Neural progenitor cell (in vitro differentiated cells): ENCODE measurements around the gene FBN3. TPM values are rescaled to one million over a fixed set of nuclear protein-coding genes. Genes with fewer than 3 reads are reported as not detected.
"Not testable (repeated sequence)": the region's sequence is repeated elsewhere in the genome, so short reads cannot be mapped to it uniquely, and the experiment has no call there.

Experiments used
- DNase-seq: peaks from one replicate; pipeline ENCODE4 v3.0.0-alpha.2; 2016; ENCODE audit warnings: low spot score
- H2AFZ ChIP-seq: fragments of 200-600 bp; sonication (generic); replicated peaks from 2 replicates; pipeline ENCODE4 v1.6.1; 2016; ENCODE audit warnings: antibody characterized with exemption
- H3F3A ChIP-seq: fragments of 200-600 bp; sonication (generic); 2 replicates; pipeline ENCODE4 v1.6.1; 2016; ENCODE audit warnings: antibody characterized with exemption, low read depth
- H3K27ac ChIP-seq: fragments of 200-600 bp; sonication (generic); 2 replicates; pipeline ENCODE4 v1.5.1; 2016; ENCODE audit warnings: mild to moderate bottlenecking
- H3K27me3 ChIP-seq: fragments of 200-600 bp; sonication (generic); 2 replicates; pipeline ENCODE4 v1.6.1; 2016; ENCODE audit warnings: mild to moderate bottlenecking, moderate library complexity
- H3K36me3 ChIP-seq: fragments of 200-600 bp; sonication (generic); 2 replicates; pipeline ENCODE4 v1.5.1; 2016
- H3K4me1 ChIP-seq: fragments of 200-600 bp; sonication (generic); 2 replicates; pipeline ENCODE4 v1.6.1; 2016; ENCODE audit warnings: mixed run types
- H3K4me2 ChIP-seq: fragments of 200-600 bp; sonication (generic); 2 replicates; pipeline ENCODE4 v1.6.1; 2016
- H3K4me3 ChIP-seq: fragments of 200-600 bp; sonication (generic); 2 replicates; pipeline ENCODE4 v1.5.1; 2016
- H3K79me2 ChIP-seq: fragments of 200-600 bp; sonication (generic); 2 replicates; pipeline ENCODE4 v1.6.1; 2016; ENCODE audit warnings: low read depth
- H3K9ac ChIP-seq: fragments of 200-600 bp; sonication (generic); 2 replicates; pipeline ENCODE4 v1.6.1; 2016
- H3K9me3 ChIP-seq: fragments of 200-600 bp; sonication (generic); 2 replicates; pipeline ENCODE4 v1.5.1; 2016; ENCODE audit warnings: low read depth
- H4K20me1 ChIP-seq: fragments of 200-600 bp; sonication (generic); 2 replicates; pipeline ENCODE4 v1.6.1; 2016; ENCODE audit warnings: low read depth
- H3K27ac Mint-ChIP-seq: 3 replicates; pipeline ENCODE4 v1.8.0; 2021; ENCODE audit warnings: mixed read lengths
- H3K27me3 Mint-ChIP-seq: 2 replicates; pipeline ENCODE4 v1.8.0; 2022; ENCODE audit warnings: low read depth, mild to moderate bottlenecking, inconsistent platforms, moderate library complexity, mixed read lengths; ENCODE audit not compliant: insufficient read depth
- H3K36me3 Mint-ChIP-seq: 3 replicates; pipeline ENCODE4 v1.8.0; 2021; ENCODE audit warnings: mixed read lengths
- H3K4me1 Mint-ChIP-seq: 3 replicates; pipeline ENCODE4 v1.8.0; 2021; ENCODE audit warnings: mixed read lengths
- H3K4me3 Mint-ChIP-seq: 3 replicates; pipeline ENCODE4 v1.8.0; 2021; ENCODE audit warnings: mild to moderate bottlenecking, moderate library complexity, mixed read lengths
- H3K9me3 Mint-ChIP-seq: 3 replicates; pipeline ENCODE4 v1.8.0; 2020; ENCODE audit warnings: mixed read lengths
- CTCF ChIP-seq: fragments of 200-600 bp; sonication (generic); IDR thresholded peaks from 2 replicates; pipeline ENCODE4 v1.5.1; 2017; ENCODE audit warnings: antibody characterized with exemption, mild to moderate bottlenecking
- EZH2 ChIP-seq: fragments of 200-600 bp; sonication (generic); IDR thresholded peaks from 2 replicates; pipeline ENCODE4 v1.6.1; 2017; ENCODE audit warnings: antibody characterized with exemption, mild to moderate bottlenecking, moderate library complexity
- EZH2phosphoT487 ChIP-seq: fragments of 200-600 bp; sonication (generic); IDR thresholded peaks from 2 replicates; pipeline ENCODE4 v1.6.1; 2017; ENCODE audit warnings: antibody characterized with exemption
- total RNA-seq: library from RNA; depleted of rRNA; stranded (reverse); fragments of >200 nt; gene quantifications from 2 replicates; pipeline ENCODE4 v1.2.3, GENCODE V29; 2015; ENCODE audit warnings: low replicate concordance

The FBN3 gene
- total RNA-seq, 1 donor from 2014 or later = 23.0 TPM

- not testable (repeated sequence) for H3K4me1 ChIP-seq
Observed at GRCh38 chr19:8154014-8154413, 4.6 kb upstream of the FBN3 start.

GRCh38 chr19:8151767-8152035 lies 2.3 kb upstream of the FBN3 start:
- Mint-ChIP-seq H3K4me3 (no peak overlapping the region), H3K27ac (no peak overlapping the region), H3K36me3 (no peaks in the 10 kb centered on the region), H3K4me1 (peaks cover 18% of the 10 kb centered on the region), H3K9me3 (no peaks in the 10 kb centered on the region), H3K27me3 (peaks cover 14% of the 10 kb centered on the region)
- no peaks in the 10 kb centered on the region for H3K9me3 ChIP-seq
- no peaks in the 10 kb centered on the region for H3K36me3 ChIP-seq
- no peak overlapping the region for H3K9ac ChIP-seq
- peaks cover 15% of the 10 kb centered on the region for H3K79me2 ChIP-seq
- H3K27me3 ChIP-seq = no peaks in the 10 kb centered on the region
- H4K20me1 ChIP-seq = peaks cover 2% of the 10 kb centered on the region
- TF ChIP-seq EZH2 (no peak), CTCF (no peak), EZH2phosphoT487 (no peak)
- H3K4me3 ChIP-seq = no peak overlapping the region
- H3K4me2 ChIP-seq = no peak overlapping the region
- H2AFZ ChIP-seq = no peak overlapping the region
- H3F3A ChIP-seq = peaks cover 20% of the 10 kb centered on the region
- no peak for DNase-seq
- H3K4me1 ChIP-seq = peaks cover 13% of the 10 kb centered on the region
- H3K27ac ChIP-seq = no peak overlapping the region

More at GRCh38 chr19:8154014-8154413, 4.6 kb upstream of the FBN3 start:
- H3K27ac Mint-ChIP-seq, H3K9ac ChIP-seq, H3K4me2 ChIP-seq, H3K4me3 ChIP-seq, H3K36me3 ChIP-seq, H3K9me3 ChIP-seq, H3K27me3 ChIP-seq, H3K27ac ChIP-seq, H3K36me3 Mint-ChIP-seq, H2AFZ ChIP-seq, DNase-seq, H4K20me1 ChIP-seq, H3K79me2 ChIP-seq, H3K9me3 Mint-ChIP-seq: not testable (repeated sequence)
- Mint-ChIP-seq H3K4me3 (peak overlapping the region; percentile 21), H3K27me3 (peaks cover 15% of the 10 kb centered on the region), H3K4me1 (peaks cover 10% of the 10 kb centered on the region)
- H3F3A ChIP-seq = peaks cover 17% of the 10 kb centered on the region
- peak; percentile 44 for TF ChIP-seq CTCF

- Histone ChIP-seq H3K36me3 (no peaks in the 10 kb centered on the region), H3K4me3 (no peak overlapping the region), H3K79me2 (peaks cover 15% of the 10 kb centered on the region), H3K4me2 (no peak overlapping the region), H3K9me3 (no peaks in the 10 kb centered on the region), H3K9ac (no peak overlapping the region), H3K4me1 (peaks cover 13% of the 10 kb centered on the region), H3F3A (peaks cover 20% of the 10 kb centered on the region), H3K27ac (no peak overlapping the region), H3K27me3 (no peaks in the 10 kb centered on the region), H4K20me1 (peaks cover 2% of the 10 kb centered on the region), H2AFZ (no peak overlapping the region)
- Mint-ChIP-seq H3K4me3 (no peak overlapping the region), H3K36me3 (no peaks in the 10 kb centered on the region), H3K9me3 (no peaks in the 10 kb centered on the region), H3K27me3 (peaks cover 15% of the 10 kb centered on the region), H3K27ac (peak overlapping the region; percentile 2), H3K4me1 (peaks cover 22% of the 10 kb centered on the region)
- DNase-seq = no peak
- TF ChIP-seq CTCF (no peak), EZH2 (no peak), EZH2phosphoT487 (no peak)
Observed at GRCh38 chr19:8150998-8151766, 1.8 kb upstream of the FBN3 start.
